ENCODE measurements around the gene DRAXIN.
A peak's percentile ranks its signal among the peaks of the same experiment; 100 is the strongest.

The DRAXIN gene

GRCh38 chr1:11685210-11685752 is 6.2 kb upstream of the DRAXIN start:
- DNase-seq (ENCODE audit: low read depth in 2 of 2) = no peak

DNA sequence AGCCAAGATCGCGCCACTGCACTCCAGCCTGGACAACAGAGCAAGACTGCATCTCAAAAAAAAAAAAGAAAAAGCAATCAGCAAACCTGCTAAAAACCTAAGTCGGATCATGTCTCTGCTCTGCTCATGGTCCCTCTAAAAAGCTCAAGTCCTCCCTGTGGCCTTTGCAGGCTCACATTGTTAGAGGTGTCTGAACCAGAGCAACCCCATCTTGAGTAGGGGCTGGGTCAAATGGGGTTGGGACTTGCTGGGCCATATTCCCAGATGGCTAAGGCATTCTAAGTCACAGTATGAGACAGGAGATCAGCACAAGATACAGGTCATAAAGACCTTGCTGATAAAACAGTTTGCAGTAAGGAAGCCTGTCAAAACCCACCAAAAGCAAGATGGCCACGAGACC is 3.0 kb upstream of the DRAXIN start:
- DNase-seq (ENCODE audit: low read depth in 2 of 2) = no peak

- no peak for DNase-seq (ENCODE audit: low read depth in 2 of 2)
Measured at GRCh38 chr1:11690397-11691301, 861 bp upstream of the DRAXIN start.

- no peak for DNase-seq (ENCODE audit: low read depth in 2 of 2)
Measured at GRCh38 chr1:11691928-11692711, 610 bp downstream of the DRAXIN start.

- peak in 1 of 2 donors; percentile 32 for DNase-seq (ENCODE audit: low read depth in 2 of 2)
Measured at GRCh38 chr1:11693024-11693590, 1.6 kb downstream of the DRAXIN start.

DNA sequence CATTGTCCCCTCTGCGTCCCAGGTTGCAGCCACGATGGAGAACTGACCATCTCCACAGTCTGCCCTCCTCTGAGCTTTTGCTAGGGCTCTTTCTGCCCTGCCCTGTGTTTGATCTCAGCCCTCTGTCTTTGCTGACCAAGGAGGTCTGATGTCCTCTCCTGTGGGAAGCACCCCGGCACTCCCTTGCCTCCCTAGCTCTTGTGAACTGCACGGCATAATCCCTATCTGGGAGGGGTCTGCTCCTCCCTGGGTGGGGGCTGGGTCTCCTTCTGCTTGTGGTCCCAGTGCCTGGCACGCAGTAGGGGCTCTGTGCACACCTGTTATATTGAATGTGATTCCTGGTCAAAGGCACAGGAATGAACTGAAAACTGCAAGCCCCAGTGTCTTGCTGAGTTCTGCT is 2.4 kb downstream of the DRAXIN start:
- DNase-seq (ENCODE audit: low read depth in 2 of 2) = no peak

GRCh38 chr1:11695861-11696260 is 4.4 kb downstream of the DRAXIN start:
- DNase-seq (ENCODE audit: low read depth in 2 of 2) = no peak

- DNase-seq (ENCODE audit: low read depth in 2 of 2) = no peak
Measured at GRCh38 chr1:11697188-11697892, 5.8 kb downstream of the DRAXIN start.

- DNase-seq (ENCODE audit: low read depth in 2 of 2) = no peak
Measured at GRCh38 chr1:11697893-11698210, 6.3 kb downstream of the DRAXIN start.

DNA sequence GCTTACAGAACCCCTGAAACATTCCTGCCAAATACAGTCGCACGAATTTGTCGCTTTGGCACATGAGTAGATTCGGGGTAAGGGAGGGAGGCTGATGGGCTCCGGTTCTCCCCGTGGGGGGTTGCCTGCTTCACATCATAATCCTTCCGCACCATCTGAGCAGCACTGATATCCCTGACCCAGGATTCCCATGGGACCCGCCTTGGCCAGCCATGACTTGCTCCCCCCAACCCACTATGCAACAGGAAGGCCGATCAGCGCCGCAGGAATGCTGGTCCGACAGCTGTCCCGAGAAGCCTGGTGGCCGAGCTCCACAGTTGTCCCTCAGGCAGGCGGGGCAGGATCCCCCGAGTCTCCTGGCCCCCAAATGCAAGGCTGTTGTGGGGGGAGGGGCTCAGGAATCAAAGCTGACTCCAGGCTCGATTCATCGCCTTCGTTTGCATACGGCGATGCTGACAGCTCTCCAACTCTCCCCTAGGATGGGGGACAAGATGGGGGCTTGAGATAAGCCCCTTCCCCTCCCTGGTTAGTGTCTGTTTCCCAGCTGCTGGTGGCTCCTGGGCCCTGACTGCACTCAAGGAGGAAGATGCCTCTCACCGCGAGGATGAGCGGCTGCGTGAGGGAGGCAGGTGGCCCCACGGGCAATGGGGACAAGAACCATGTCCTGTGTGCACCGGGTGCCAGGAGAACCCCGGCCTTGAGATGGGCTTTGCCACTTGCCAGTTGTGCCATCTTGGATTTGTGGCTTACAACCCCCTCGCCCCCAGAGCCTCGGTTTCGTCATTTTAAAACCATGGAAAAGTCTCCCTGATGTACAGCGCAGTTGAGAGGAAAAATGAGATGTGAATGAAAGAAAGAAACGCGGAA is 9.3 kb downstream of the DRAXIN start:
- DNase-seq (ENCODE audit: low read depth in 2 of 2) = no peak

GRCh38 chr1:11701551-11701961 is 10.0 kb downstream of the DRAXIN start:
- DNase-seq (ENCODE audit: low read depth in 2 of 2) = no peak

DNA sequence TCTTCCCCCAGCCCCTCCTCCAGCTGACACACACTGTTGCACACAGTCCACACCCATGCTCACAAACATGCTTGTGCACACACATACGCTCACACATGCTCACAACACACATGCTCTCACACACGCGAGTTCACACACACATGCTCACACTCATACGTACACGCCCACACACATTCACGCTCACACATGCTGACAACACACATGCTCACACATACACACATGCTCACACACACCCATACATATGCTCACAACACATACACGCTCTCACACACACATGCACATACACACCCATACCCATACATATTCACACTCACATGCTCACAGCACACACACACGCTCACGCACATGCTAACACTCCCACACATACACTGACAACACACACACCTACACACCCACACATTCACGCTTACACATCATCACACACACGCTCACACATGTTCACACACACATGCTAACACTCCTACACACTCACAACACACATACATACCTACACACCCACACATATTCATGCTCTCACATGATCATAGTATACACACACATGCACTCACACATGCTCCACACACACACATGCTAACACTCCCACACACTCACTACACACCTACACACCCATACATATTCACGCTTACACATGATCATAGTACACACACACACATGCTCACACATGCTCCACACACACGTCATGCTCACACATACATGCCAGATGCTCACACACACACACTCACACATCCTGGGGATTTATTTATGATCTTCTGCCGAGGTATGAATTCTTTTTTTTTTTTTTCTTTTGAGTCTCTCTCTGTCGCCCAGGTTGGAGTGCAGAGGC is 10.7 kb downstream of the DRAXIN start:
- no peak for DNase-seq (ENCODE audit: low read depth in 2 of 2)

- no peak for DNase-seq (ENCODE audit: low read depth in 2 of 2)
Measured at GRCh38 chr1:11703357-11704193, 12.1 kb downstream of the DRAXIN start.

GRCh38 chr1:11704194-11704529 is 12.7 kb downstream of the DRAXIN start:
- DNase-seq (ENCODE audit: low read depth in 2 of 2) = no peak

GRCh38 chr1:11704691-11705475 is 13.4 kb downstream of the DRAXIN start:
- DNase-seq (ENCODE audit: low read depth in 2 of 2) = no peak

DNA sequence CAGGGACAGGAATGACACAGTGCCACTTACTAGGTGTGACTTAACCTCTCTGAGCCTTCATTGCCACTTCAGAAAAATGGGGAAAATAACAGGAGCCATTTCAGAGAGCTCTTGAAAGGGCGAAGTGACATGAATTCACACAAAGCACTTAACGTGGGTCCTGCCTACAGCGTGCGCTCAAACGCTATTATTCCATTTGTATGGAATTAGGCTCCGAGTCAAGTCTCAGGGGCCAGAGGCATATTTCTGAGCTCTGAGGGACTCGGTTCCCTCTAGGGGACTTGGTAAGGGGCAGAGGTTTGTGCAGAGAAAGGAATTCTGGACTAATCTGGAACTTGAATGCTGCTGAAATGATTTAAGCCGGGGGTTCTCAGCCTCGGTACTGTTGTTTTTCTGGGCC is 14.1 kb downstream of the DRAXIN start:
- DNase-seq (ENCODE audit: low read depth in 2 of 2) = no peak

- DNase-seq (ENCODE audit: low read depth in 2 of 2) = no peak
Measured at GRCh38 chr1:11706292-11706691, 14.8 kb downstream of the DRAXIN start.

GRCh38 chr1:11707621-11708276 is 16.2 kb downstream of the DRAXIN start:
- no peak for DNase-seq (ENCODE audit: low read depth in 2 of 2)

Data from stimulated activated CD4-positive, alpha-beta T cell treated with anti-CD3 and anti-CD28 coated beads, Interleukin-15, amount 100 ng/mL, for 48 hours (primary cell).